T-helper 1 cell (primary cell): Measurements from ENCODE around the gene BABAM2.

Experiments
- DNase-seq, 5 donors: peaks; one replicate each; pipeline ENCODE4 v3.0.0-alpha.2; 2012 to 2020

Gene BABAM2

GRCh38 chr2:28166956-28167355 lies 276.4 kb downstream of the BABAM2 start:
- DNase-seq = no peak

- no peak for DNase-seq
These were observed 277.8 kb downstream of the BABAM2 start for GRCh38 chr2:28168376-28168775.

- no peak for DNase-seq
These were observed 279.0 kb downstream of the BABAM2 start for GRCh38 chr2:28169492-28169891.

DNA sequence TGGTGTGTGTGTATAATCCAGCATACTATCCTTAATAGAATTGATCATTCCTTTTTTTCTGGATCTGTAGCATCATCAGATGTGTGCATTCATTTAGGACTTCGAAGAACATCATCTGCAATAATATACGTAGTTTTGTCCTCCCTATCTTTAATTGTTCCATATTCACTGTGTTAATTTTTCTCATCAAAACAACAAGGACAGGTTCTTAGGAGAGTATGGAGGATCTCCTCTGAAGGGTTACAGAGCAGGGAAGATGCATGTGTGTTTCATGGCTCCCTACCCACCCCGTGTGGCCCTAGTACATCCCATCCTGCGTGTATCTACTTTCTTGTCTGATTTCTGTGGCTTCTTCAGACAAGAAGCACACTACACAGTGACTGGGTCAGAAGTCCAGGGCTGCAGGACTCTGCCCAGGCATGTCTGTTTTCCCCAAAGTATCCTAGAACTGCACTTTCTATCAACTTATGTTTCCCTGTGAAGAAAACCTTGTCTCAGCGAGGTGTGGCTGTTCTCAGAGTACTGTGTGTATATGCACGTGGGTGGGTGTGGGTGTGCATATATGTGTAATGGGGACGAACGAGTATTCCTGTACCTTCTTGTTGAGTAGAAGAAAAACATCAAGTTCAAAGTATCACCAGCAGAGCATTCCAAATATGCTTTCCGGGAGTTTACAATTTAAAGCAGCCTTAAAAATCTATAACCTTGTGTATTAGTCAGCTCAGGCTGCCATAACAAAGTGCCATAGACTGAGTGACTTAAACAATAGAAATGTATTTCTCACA lies 281.8 kb downstream of the BABAM2 start:
- no peak for DNase-seq

DNA sequence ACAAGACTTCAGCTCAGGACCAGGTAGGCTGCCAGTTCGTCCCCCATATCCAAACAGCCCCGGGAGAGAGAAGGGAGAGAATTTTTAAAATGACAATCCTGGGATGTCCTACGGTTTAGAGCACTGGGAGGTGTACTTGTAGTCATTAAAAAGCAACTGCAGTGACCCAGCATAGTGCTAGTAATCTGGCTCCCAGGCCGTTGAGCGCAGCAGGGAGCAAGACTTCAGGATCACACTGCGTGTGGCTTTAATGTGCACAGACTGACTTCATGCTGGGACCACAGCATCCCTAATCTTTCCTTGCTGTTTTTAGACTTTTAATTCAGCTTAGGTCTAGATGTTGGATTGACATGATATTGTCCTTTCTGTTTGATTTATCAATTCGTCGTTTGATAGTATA lies 282.8 kb downstream of the BABAM2 start:
- DNase-seq = no peak

DNA sequence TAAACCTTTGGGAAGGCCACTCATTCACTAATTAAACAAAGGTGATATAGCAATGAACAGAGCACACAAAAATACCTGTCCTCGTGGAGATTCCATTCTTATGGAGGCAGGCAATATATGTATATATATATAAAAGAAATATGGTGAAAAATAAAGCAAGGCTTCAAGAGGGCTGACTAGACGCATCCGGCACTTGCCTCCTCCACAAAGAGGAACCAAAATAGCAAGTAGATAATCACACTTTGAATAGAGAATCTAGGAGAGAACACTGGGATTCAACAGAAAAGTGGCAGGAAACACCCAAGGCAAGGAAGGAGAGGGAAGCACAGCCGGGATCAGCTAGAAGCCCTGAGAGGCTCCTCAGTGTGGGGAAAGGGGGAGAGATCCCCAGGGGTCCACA lies 283.7 kb downstream of the BABAM2 start:
- no peak for DNase-seq

- no peak for DNase-seq
These were observed 284.5 kb downstream of the BABAM2 start for GRCh38 chr2:28175028-28175427.

DNA sequence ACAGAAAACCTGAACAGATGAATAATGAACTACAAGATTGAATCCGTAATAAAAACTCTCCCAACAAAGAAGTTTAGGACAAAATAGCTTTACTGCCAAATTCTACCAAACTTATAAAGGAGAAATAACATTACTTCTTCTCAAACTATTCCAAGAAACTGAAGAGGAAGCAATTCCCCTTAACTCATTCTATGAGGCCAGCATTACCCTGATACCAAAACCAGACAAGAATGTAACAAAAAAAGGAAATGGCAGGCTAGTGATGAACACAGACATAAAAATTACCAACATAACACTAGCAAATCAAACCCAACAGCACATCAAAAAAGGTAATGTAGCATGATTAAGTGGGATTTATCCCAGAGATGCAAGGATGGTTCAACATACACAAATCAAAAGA lies 288.4 kb downstream of the BABAM2 start:
- DNase-seq = no peak

GRCh38 chr2:28181801-28182200 lies 291.3 kb downstream of the BABAM2 start:
- no peak for DNase-seq

DNA sequence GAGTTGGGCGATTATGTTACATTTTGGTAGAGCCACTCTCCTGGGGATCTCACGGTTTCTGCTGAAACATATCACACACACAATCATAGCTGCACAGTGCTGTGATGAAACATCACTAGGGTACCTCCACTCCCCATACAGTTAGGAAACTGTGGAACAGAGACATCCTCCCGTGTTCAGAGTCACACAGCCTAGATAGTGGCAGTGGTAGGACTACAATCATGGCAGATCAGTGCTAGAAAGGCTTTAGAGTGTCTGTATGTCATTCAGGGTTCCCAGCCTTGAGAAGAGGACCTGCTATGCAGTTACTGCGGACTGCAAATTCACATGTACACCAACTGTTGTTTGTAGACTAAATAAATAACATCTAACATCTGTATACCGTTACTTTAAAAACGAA lies 291.8 kb downstream of the BABAM2 start:
- no peak for DNase-seq

GRCh38 chr2:28185153-28185552 lies 294.6 kb downstream of the BABAM2 start:
- no peak for DNase-seq

DNA sequence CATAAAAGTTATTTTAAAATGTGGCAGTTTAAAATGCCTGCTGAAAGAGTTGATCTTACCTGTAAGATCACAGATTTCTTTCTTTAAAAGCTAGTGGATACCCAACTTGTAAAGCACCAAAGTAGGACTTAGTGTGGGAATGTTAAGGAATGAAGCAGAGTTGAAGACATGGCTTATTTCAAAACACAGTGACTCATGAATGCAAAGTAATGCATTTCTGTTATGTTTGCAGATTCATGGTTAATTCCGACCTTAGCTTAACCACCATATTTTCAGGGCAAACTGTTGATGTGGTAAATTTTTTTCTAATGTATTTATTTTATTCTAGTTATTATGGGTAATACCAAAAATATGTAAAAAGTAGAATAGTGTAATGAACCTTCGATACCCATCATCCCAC lies 295.4 kb downstream of the BABAM2 start:
- DNase-seq = no peak

- no peak for DNase-seq
These were observed 296.7 kb downstream of the BABAM2 start for GRCh38 chr2:28187186-28187585.

- DNase-seq = no peak
These were observed 297.9 kb downstream of the BABAM2 start for GRCh38 chr2:28188436-28188835.

GRCh38 chr2:28193630-28194403 lies 303.3 kb downstream of the BABAM2 start:
- DNase-seq = no peak

DNA sequence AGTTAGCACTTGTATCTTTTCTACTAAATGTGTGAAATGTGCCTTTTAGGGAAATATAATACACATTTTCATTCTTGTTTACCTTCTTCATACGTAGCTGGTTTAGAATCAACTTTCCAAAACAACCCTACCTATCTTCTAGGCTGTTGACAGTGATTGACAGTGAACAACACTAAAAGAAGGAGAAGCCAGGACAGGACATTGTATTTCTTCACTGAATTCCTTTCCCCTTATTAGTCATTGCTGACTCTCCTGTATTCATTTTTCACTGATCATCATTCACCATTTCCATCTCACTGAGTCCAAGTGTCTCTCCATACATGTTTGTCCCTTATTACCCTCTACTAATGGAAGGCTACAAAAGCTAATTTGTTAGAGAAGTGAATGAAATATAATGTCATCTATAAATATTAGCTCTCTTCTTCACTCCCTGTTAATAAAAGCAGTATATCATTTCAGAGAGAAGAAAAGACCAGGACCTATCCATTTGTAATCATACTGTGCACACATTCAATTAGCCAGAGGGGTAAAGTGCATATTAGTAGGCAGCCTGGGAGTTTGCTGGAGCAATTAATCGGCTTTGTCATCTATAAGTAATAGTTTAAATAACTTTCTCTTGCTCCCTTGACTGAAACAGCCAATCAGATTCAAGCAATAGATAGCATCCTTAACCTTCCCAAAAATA lies 309.6 kb downstream of the BABAM2 start:
- DNase-seq = no peak

DNA sequence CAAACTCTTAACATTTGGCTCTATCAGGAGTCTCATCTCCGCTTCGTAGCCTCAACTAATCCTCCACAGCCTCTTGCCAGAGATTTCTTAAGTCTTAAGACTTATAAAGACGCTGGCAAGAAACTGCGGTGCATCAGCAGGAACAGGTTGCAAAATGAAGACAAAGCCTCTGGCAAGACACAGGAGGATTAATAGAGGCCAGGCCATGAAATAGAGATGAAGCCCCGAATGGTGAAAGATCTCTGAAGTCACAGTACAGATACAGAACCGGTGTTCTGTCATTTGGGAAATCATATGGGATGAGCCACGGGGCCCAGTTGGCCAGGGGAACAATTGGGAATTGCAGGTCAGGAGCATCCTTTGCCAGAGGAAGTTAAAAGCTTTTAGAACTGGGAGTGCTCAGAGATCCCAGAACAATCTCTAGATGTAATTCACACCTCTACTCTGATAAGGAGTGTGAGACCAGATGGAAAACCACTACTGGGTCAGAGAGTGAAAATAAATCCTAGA lies 311.2 kb downstream of the BABAM2 start:
- no peak for DNase-seq

- no peak for DNase-seq
These were observed 312.2 kb downstream of the BABAM2 start for GRCh38 chr2:28202719-28203118.

DNA sequence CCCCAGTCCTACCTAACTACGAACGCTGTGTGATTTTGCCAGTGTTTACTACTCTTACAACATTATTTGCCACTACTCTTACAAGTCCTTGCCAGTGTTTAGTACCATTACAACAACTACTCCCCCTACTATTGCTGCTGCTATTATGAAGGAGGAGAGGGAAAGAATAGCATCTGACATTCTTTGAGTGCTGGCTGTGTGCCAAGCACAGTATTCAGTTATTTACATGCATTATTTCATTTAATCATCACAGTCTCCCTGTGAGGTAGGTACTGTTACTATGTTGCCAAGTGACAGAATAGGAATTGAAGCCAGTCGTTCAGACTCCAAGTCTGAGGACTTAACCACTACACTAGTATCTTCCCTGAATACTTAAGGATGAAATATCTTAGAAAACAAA lies 316.2 kb downstream of the BABAM2 start:
- no peak for DNase-seq

- no peak for DNase-seq
These were observed 318.7 kb downstream of the BABAM2 start for GRCh38 chr2:28209261-28209691.

DNA sequence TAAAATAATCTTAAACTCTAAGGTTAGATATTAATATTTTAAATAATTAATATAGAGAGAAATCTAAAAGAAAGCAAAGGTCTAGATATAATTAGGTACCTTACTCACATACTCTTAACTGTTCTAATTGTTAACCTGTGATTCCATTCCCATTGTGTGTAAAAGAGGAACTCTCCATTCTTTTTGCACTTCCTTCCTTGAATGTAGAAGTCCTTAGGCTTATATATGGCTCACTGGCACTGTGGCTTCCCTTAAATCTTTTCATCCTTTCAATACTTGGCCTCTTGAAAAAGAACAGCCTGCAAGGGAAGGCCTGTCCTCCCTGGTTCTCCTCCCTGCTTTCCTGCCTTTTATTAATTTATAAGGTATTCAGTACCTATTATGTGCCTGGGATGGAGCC lies 319.3 kb downstream of the BABAM2 start:
- no peak for DNase-seq

GRCh38 chr2:28210535-28210934 lies 320.0 kb downstream of the BABAM2 start:
- no peak for DNase-seq

DNA sequence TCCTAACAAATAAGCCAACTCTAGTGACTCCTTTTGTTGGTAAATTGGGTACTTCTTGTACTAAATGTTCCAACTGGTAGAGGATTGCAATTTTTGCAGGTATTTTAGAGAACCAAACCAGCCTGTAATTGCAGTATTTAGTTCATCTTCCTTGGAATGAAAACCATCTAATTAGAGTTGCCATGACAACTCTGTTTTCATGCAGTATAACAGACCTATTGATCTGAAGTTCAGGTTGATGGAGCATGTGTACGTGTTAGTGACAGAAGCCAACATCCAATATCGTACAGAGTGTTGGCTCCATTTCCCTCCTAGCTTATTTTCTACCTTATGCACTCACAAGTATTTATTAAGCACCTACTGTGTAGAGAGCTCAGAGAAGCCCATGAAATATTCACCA lies 325.8 kb downstream of the BABAM2 start:
- no peak for DNase-seq
